DOHH2 (cell line): ENCODE measurements around the gene DYNC1LI1.
"Not testable (repeated sequence)": the region's sequence is repeated elsewhere in the genome, so short reads cannot be mapped to it uniquely, and the experiment has no call there.

Source experiments
- H3F3A ChIP-seq: fragments of 200-600 bp; sonication (generic), shearing (Covaris generic); 2 replicates; pipeline ENCODE4 v1.6.0; 2016; ENCODE audit warnings: antibody characterized with exemption, mild to moderate bottlenecking; ENCODE audit not compliant: control insufficient read depth, insufficient read depth
- H3K27ac ChIP-seq: fragments of 200-600 bp; sonication (generic); 2 replicates; pipeline ENCODE4 v1.5.1; 2014; ENCODE audit warnings: low read depth, mild to moderate bottlenecking, low read length, moderate library complexity
- H3K27me3 ChIP-seq: fragments of 200-600 bp; sonication (generic); 2 replicates; pipeline ENCODE4 v1.6.1; 2014; ENCODE audit warnings: mild to moderate bottlenecking, low read length, mixed read lengths; ENCODE audit not compliant: control insufficient read depth
- H3K36me3 ChIP-seq: fragments of 200-600 bp; sonication (generic); 2 replicates; pipeline ENCODE4 v1.6.1; 2014; ENCODE audit warnings: mild to moderate bottlenecking, low read length, moderate library complexity, mixed read lengths; ENCODE audit not compliant: control insufficient read depth
- H3K4me1 ChIP-seq: fragments of 200-600 bp; sonication (generic); 2 replicates; pipeline ENCODE4 v1.6.1; 2014; ENCODE audit warnings: mild to moderate bottlenecking, low read length, mixed read lengths; ENCODE audit not compliant: control insufficient read depth
- H3K4me2 ChIP-seq: fragments of 200-600 bp; sonication (generic); 2 replicates; pipeline ENCODE4 v1.6.0; 2014; ENCODE audit warnings: mild to moderate bottlenecking, low read length, moderate library complexity
- H3K4me3 ChIP-seq: fragments of 200-600 bp; sonication (generic); 2 replicates; pipeline ENCODE4 v1.5.1; 2014; ENCODE audit warnings: mild to moderate bottlenecking, low read length, mixed read lengths
- H3K79me2 ChIP-seq: fragments of 200-600 bp; sonication (generic); 2 replicates; pipeline ENCODE4 v1.6.1; 2014; ENCODE audit warnings: mild to moderate bottlenecking, low read length, mixed read lengths; ENCODE audit not compliant: control insufficient read depth
- H3K9me2 ChIP-seq: fragments of 200-600 bp; sonication (generic); replicated peaks from 2 replicates; pipeline ENCODE4 v1.6.1; 2014; ENCODE audit warnings: mild to moderate bottlenecking, low read length, mixed read lengths; ENCODE audit not compliant: control insufficient read depth
- H3K9me3 ChIP-seq: fragments of 200-600 bp; sonication (generic); 2 replicates; pipeline ENCODE4 v1.6.1; 2014; ENCODE audit warnings: antibody characterized with exemption, low read length, mixed read lengths; ENCODE audit not compliant: control insufficient read depth, insufficient read depth
- H4K20me1 ChIP-seq: fragments of 200-600 bp; sonication (generic); 2 replicates; pipeline ENCODE4 v1.6.0; 2014; ENCODE audit warnings: low read depth, mild to moderate bottlenecking, antibody characterized with exemption, low read length, moderate library complexity; ENCODE audit not compliant: control insufficient read depth, insufficient read depth
- CTCF ChIP-seq: fragments of 200-600 bp; sonication (generic); IDR thresholded peaks from one replicate; pipeline ENCODE4 v1.5.1; 2014; ENCODE audit warnings: antibody characterized with exemption, mild to moderate bottlenecking, low read depth, low read length; ENCODE audit not compliant: poor library complexity, severe bottlenecking
- EZH2phosphoT487 ChIP-seq: fragments of 200-600 bp; sonication (generic); IDR thresholded peaks from 2 replicates; pipeline ENCODE4 v1.6.1; 2017; ENCODE audit warnings: borderline replicate concordance, mild to moderate bottlenecking, antibody characterized with exemption, low read length, moderate library complexity, mixed read lengths

The DYNC1LI1 gene

GRCh38 chr3:32586356-32586755 is 15.7 kb upstream of the DYNC1LI1 start:
- no peaks in the 10 kb centered on the region for H3K9me2 ChIP-seq
- H4K20me1 ChIP-seq: no peaks in the 10 kb centered on the region
- no peaks in the 10 kb centered on the region for H3F3A ChIP-seq
- H3K36me3 ChIP-seq: no peaks in the 10 kb centered on the region
- no peak overlapping the region for H3K4me2 ChIP-seq
- H3K4me3 ChIP-seq: no peak overlapping the region
- TF ChIP-seq EZH2phosphoT487: no peak
- TF ChIP-seq CTCF: no peak
- H3K27ac ChIP-seq: no peak overlapping the region
- H3K79me2 ChIP-seq: no peaks in the 10 kb centered on the region
- H3K27me3 ChIP-seq: peaks cover 7% of the 10 kb centered on the region; the same call in 1 of the 2 replicates
- no peaks in the 10 kb centered on the region for H3K4me1 ChIP-seq
- H3K9me3 ChIP-seq: no peaks in the 10 kb centered on the region

- no peak overlapping the region for H3K27ac ChIP-seq
- H3K4me3 ChIP-seq: no peak overlapping the region
- peaks cover 5% of the 10 kb centered on the region; the same call in 1 of the 2 replicates for H3K27me3 ChIP-seq
- no peaks in the 10 kb centered on the region for H3K9me3 ChIP-seq
- H3K9me2 ChIP-seq: no peaks in the 10 kb centered on the region
- TF ChIP-seq EZH2phosphoT487: no peak
- TF ChIP-seq CTCF: no peak
- no peaks in the 10 kb centered on the region for H3K79me2 ChIP-seq
- no peaks in the 10 kb centered on the region for H3F3A ChIP-seq
- H3K4me1 ChIP-seq: no peaks in the 10 kb centered on the region
- no peaks in the 10 kb centered on the region for H4K20me1 ChIP-seq
- H3K4me2 ChIP-seq: no peak overlapping the region
- no peaks in the 10 kb centered on the region for H3K36me3 ChIP-seq
These were observed 14.0 kb upstream of the DYNC1LI1 start for GRCh38 chr3:32584660-32585059.

GRCh38 chr3:32583708-32584107 is 13.1 kb upstream of the DYNC1LI1 start:
- no peaks in the 10 kb centered on the region for H3K9me3 ChIP-seq
- no peaks in the 10 kb centered on the region for H3K4me1 ChIP-seq
- H3K9me2 ChIP-seq: no peaks in the 10 kb centered on the region
- H3K36me3 ChIP-seq: no peaks in the 10 kb centered on the region
- no peak overlapping the region for H3K4me2 ChIP-seq
- H3K4me3 ChIP-seq: no peak overlapping the region
- H3F3A ChIP-seq: no peaks in the 10 kb centered on the region
- no peaks in the 10 kb centered on the region for H4K20me1 ChIP-seq
- H3K27me3 ChIP-seq: 0 out of 2 replicates have a peak, but pooled peaks cover 3% of the 10 kb centered on the region
- H3K27ac ChIP-seq: no peak overlapping the region
- no peaks in the 10 kb centered on the region for H3K79me2 ChIP-seq
- no peak for TF ChIP-seq CTCF
- TF ChIP-seq EZH2phosphoT487: no peak

- not testable (repeated sequence) for H3K36me3 ChIP-seq, H3K79me2 ChIP-seq, H3K4me3 ChIP-seq, H3K9me2 ChIP-seq, H3K27me3 ChIP-seq, H3K9me3 ChIP-seq, H3F3A ChIP-seq, H3K27ac ChIP-seq, H3K4me2 ChIP-seq, H4K20me1 ChIP-seq
- peaks cover 16% of the 10 kb centered on the region for H3K4me1 ChIP-seq
These were observed 8.0 kb upstream of the DYNC1LI1 start for GRCh38 chr3:32578669-32579068.
